ENCODE data around the gene OBP2A.

The OBP2A gene

DNA sequence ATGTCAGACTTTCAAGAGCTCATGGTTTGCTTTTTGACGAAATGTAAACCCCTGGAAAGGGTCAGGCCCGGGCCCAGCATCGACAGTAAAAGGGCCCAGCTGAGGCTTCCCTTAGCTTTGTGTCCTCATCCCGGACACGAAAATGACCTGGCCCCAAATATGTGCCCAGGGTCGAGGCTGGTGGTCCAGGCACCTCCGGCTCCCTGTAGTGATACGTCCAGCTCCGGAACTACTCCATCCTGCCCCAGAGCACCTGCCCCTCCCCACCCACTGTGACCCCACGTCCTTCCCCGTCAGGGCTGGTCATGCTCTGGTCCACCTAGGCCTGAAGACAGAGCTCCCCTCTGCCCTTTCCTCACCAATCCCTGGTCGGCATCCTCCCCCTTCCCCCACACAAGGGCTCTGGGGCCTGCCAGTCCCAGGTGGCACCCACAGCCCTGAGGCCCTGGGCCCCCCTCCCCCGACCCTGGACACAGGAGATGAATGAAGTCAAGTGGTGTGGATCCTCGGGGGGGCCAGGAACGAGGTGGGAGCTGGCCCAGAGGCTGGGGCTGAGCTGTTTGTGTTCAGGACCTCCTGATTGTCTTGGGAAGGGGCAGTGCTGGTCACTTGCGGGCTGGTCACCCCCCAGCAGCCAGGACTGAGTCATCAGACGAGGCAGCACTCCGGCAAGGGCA lies 6.2 kb downstream of the OBP2A start:
- DNase-seq (ENCODE audit: low read depth in 2 of 2): no peak

DNA sequence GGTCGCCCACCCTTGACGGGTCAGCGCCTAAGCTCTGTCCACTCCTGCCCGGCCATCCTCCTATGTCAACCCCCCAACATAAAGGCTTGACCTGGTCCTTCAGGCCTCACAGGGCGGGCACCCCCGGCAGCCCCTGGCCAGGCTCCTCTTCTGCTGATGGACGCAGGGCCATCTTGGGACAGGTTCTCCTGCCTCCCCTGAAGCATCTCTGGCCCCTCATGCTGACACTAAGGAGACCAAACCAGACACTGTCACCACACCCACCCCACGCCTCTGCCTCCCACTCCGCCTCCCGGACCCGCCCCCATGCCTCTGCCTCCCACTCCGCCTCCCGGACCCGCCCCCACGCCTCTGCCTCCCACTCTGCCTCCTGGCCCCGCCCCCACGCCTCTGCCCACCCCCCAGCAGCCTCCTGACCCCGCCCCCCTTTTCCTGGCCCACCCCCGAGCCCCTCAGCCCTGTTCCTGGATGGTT lies 6.8 kb downstream of the OBP2A start:
- no peak for DNase-seq (ENCODE audit: low read depth in 2 of 2)

DNA sequence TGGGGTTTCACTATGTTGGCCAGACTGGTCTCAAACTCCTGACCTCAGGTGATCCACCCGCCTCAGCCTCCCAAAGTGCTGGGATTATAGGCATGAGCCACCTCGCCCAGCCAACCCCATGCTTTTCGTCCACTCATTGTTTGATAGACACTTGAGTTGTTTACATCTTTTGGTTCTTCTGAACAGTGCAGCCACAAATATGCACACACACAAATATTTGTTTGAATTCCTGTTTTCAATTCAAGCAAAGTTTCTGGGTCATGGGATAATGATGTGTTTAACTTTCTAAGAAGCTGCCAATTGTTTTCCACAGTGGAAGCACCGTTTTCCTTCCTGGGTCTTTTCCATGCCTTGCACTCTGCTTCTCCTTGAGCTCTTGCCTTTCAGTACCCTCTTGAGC lies 8.8 kb downstream of the OBP2A start:
- no peak for DNase-seq (ENCODE audit: low read depth in 2 of 2)

DNA sequence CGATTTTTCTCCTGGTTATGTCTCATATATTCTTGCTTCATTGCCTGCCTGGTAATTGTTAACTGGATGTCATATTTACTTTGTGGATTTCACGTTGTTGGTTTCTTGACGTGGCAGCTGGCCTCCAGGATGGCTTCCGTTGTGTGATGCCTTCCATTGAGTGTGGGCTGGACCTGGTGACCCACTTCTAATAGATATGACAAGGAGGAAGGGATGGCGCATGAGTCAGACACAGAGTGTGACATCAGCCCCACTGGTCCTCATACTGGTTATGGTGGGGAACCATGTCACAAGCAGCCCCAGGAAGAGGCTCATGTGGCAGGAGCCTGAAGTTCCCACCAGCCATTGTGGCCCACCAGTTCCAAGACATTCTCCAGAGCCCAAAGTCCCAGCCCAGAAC lies 9.3 kb downstream of the OBP2A start:
- no peak for DNase-seq (ENCODE audit: low read depth in 2 of 2)

DNA sequence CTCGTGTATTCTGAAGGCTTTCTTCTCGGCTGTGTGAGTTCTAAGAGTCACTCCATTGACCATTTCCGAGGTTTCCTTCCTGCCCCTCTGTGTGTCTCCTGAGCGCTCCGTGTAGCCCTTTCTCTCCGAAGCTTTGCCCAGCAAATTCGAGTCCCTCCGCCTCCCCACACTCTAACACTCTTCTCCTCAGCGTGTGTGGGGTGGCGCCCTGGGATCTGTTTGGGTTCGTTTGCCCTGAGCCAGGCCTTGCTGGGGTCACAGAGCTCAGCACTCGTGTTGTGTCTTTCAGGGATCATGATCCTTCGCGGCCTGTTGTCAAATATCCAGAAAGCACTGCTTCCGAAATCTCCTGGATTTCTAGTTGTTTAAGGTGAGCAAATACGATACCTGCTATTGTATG lies 10.0 kb downstream of the OBP2A start:
- no peak for DNase-seq (ENCODE audit: low read depth in 2 of 2)

DNA sequence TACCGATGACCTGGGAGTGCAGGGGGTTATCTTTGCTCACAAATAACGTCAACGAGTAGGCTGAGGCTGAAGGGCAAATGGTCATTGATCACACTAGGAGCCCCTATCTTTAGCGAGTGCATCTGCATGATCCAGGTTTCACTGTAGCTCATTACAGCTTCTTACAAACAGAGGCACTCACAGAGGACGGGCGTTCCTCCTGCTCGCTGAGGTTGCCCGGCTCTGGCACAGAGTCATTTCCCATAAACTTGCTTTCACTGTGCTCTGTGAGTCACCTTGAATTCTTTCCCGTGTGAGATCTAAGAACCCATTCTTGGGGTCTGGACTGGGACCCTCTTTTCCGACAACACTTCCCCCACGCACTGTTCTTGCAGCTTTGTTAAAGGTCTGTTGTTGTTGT lies 13.7 kb downstream of the OBP2A start:
- DNase-seq (ENCODE audit: low read depth in 2 of 2): no peak

DNA sequence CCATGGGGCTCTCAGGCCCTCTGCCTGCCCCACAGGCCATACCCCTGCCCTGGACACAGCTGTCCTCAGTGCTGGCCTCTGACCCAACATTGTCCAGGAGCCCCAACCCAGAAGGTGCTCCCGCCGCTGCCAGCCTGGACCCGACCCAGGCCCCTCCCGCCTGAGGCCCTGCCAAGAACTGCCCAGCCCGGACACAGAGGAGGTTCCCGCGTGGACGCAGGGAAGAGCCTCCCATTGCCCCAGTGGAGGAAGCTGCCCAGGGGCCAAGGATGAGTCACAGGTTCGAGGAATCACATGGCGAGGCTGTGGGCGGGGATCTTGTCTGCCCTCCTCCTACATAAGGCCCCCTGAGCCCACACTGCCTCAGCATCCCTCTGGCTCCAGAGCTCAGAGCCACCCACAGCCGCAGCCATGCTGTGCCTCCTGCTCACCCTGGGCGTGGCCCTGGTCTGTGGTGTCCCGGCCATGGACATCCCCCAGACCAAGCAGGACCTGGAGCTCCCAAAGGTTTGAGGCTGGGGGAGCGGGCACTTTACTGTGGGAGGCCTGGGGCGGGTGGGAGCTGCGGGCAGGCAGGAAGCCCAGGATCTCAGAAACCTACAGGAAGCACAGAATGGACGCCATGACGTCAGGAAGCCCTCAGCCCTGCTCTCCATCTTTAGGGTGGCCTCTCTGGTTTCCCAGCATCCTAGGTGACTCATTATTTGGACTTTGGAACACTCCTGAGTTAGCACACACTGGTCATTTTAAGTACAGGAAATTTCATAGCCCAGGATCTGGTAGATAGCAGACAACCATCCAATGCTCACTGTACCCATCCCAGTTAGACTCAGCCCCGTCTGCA lies 15.7 kb downstream of the OBP2A start, which contains the start of gene PAEP:
Gene PAEP, plus strand, starts transcription at position 366 of the 844 bp plus-strand sequence.
- no peak for DNase-seq (ENCODE audit: low read depth in 2 of 2)

DNA sequence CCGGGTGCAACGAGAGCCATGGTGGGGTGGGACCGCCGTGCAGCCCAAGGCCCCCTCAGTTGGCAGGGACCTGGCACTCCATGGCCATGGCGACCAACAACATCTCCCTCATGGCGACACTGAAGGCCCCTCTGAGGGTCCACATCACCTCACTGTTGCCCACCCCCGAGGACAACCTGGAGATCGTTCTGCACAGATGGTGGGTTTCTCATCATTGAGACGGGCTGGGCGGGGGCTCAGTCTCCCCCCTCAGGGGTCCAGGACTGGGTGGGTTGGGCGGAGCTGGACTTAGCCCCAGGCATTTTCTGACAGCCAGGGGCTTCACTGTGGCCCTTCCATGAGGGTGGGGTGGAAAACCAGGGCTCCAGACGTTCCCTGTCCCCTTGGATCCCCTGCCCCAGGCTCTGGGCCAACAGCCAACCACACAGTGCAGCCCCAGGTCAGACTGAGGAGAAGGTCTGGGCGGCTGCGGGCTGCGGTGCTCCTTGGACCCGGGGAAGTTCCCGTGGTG lies 16.4 kb downstream of the OBP2A start:
- DNase-seq (ENCODE audit: low read depth in 2 of 2): no peak

DNA sequence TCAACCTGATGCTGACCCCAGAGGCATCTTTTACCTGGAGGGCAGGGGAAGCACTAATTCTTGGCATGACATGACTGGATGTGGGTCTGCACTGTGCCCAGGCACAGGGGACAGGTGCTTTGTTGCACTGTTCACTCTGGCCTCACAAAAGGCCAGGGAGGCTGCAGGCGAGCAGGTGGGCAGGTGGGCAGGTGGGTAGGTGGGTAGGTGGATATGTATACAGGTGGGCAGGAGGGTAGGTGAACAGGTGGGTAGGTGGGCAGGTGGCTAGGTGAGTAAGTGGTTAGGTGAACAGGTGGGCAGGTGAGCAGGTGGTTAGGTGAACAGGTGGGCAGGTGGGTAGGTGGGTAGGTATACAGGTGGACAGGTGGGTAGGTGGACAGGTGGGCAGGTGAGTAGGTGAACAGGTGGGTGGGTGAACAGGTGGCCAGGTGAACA lies 17.1 kb downstream of the OBP2A start:
- no peak for DNase-seq (ENCODE audit: low read depth in 2 of 2)

DNA sequence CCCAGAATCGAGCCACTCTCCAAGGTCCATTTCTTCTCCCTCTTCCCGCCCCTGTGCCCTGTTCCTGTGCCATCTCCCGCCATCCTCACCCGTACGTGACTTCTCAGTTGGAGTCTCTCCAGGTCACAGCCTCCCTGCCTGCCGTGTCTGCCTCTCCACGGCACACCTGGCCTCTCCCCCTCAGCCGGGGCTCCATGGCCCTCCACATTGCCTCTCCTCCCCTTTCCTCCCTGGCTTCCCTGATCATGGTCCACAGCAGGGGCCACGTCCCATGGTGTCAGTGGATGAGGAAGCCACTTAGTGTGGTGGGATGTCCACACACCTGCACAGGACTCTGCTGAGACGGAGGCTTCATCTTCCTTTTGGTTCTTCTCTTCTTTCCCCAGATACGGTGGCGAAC lies 17.9 kb downstream of the OBP2A start:
- no peak for DNase-seq (ENCODE audit: low read depth in 2 of 2)

DNA sequence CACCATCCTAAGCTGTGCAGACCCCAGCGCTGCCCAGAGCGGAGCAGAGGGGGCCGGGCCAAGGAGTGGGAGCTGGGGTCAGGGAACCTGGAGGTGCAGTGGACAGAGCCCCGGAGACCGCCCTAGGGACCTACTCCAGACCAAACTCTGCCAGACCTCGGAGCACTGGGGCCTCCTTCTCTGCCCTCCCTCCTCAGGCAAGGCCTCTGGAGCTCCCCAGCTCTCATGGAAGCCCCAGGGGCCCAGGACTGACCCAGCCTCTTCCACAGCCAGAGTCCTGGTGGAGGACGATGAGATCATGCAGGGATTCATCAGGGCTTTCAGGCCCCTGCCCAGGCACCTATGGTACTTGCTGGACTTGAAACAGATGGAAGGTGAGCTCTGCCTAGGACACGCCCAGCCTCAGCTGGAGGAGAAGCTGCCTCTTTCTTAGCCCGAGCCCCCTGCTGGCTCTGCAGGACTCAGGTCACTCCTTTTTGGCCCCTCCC lies 19.3 kb downstream of the OBP2A start:
- DNase-seq (ENCODE audit: low read depth in 2 of 2): no peak

DNA sequence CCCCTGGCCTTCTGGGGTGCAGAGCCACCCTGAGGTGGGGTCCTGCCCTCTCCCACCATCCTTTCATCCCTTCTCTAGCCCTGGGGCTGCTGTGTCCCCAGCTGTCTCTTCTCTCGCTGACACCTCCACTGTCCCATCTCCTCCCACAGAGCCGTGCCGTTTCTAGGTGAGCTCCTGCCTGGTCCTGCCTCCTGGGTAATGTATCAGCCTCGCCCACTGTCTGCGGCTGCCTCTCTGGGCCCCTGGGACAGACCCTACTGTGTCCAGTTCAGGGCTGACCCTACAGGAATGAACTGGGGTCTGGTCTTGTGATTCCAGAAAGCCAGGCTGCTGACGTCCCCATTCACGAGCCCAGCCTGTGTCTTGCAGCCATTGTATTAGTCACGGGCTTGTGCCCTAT lies 19.7 kb downstream of the OBP2A start:
- DNase-seq (ENCODE audit: low read depth in 2 of 2): no peak

DNA sequence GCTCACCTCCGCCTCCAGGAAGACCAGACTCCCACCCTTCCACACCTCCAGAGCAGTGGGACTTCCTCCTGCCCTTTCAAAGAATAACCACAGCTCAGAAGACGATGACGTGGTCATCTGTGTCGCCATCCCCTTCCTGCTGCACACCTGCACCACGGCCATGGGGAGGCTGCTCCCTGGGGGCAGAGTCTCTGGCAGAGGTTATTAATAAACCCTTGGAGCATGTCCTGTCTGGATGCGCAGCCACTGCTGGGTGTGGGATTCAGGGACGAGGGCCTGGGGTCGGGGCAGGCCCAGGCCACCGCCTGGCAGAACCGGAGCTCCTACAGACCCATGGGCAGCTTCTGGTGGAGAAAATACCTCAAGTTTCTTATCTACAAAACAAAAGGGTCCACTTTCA lies 20.6 kb downstream of the OBP2A start:
- no peak for DNase-seq (ENCODE audit: low read depth in 2 of 2)

DNA sequence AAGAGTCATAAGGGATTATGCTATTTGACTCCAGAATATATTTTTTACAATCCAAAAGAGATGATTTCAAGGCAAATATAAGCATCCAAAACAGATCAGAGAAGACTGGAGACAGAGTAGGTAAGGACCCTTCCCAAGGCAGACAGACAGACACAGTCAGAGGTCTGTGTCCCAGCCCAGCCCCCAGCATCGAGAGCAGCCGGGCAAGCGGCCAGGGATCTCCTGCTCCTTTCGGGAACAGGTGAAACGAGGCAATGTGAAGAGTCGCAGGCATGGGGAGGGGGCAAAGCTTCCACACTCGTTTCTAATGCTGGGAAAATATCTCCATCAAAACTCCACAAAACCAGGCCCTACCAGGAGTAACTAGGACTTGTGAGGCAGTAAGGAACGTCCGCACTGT lies 21.4 kb downstream of the OBP2A start:
- no peak for DNase-seq (ENCODE audit: low read depth in 2 of 2)

DNA sequence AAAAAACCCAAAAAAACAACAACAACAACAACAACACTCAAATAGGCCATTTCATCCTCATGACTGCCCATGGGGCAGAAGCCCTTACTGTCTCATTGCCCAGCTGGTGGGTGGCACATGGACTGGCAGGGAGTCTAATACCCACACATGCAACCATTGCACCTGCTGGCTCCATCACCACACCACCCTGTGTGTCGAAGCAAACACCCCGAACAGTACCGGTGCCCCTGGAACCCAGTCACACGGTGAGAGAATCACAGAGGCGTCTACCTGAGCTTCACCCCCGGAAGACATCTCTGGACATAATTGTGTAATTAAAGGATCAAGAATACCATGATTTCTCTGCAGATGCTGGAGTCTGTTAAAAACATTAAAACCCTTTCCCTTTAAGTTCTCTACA lies 22.1 kb downstream of the OBP2A start:
- DNase-seq (ENCODE audit: low read depth in 2 of 2): no peak

DNA sequence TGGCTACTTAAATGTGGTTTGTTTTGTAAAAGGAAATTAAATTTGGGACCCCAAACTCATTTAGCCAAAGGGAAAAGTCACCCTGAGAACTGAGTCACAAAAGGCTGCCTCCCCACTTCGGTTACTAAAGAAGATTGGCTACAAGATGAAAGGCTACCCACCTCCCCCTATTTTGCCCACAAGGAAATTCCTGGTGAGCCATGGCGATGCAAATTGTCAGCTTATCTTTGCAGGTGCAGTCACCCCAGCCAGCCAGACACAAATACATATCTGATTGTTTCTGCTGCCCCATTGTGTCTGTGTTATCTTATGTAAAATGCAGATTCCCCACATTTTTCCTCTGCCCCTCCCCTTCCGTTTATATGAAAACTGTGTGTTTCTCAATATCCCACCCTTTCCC lies 24.5 kb downstream of the OBP2A start:
- no peak for DNase-seq (ENCODE audit: low read depth in 2 of 2)

DNA sequence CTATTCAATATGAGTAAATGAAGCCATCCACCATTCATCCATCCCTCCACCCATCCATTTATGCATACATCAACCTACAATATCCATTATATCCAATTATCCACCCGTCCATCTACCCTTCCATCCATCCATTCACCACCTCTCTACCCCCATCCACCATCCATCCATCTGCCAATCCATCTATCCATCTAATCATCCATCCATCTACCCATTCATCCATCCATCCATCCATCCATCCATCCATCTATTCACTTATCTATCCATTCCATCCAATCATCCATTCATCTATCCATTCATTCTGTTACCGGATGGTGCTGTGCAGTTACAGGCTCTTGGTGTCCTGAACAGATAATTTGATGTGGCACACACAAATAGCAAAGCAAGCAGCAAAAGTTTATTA lies 26.3 kb downstream of the OBP2A start:
- no peak for DNase-seq (ENCODE audit: low read depth in 2 of 2)

DNA sequence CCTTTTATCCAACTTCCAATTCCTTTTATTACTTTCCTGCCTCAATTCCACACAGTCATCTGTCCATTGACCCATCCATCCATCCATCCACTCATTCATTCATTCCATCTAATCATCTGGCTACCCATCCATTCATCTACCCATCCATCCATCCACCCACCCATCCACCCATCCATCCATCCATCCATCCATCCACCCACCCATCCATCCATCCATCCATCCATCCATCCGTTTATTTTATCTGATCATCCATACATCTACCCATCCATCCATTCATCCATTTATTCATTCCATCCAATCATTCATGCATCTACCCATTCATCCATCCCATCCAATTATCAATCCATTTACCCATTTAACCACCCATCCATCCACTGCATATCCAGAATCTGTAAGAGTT lies 27.2 kb downstream of the OBP2A start:
- DNase-seq (ENCODE audit: low read depth in 2 of 2): no peak

DNA sequence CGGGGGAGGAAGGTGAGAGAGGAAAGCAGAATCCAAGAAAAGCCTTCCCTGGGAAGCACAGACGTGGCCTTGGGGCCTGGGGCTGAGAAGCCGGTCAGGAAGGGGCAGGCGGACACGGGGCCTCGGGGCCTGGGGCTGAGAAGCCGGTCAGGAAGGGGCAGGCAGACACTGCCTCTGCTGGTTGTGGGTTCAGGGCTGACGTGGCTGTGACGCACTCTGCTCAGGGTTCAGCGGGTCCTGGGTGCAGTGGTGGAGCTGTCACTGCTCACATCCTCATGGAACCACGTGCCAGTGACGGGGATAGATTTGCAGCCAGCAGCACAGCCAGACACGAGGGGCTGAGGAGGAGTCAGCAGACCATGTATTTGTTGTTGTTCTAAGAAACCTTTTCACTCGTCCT lies 28.4 kb downstream of the OBP2A start:
- DNase-seq (ENCODE audit: low read depth in 2 of 2): no peak

DNA sequence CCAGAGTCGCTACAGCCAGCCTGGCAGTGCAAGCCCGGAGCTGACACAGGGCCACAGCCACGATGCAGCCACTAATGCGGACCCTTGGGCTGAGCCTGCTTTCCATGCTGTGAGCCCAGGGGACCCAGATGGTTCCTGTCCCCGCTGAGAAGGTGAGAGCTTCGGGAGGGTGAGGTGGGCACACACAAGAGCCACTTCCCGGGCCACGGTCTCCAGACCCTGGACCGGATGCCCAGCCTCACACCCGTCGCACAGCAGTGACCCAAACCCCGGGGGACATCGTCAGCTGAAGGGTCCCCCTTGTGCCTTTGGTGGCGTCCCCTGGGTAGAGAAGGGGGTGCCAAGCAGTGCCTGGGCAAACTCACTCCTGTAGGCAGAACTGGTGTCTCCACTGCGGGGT lies 29.0 kb downstream of the OBP2A start:
- no peak for DNase-seq (ENCODE audit: low read depth in 2 of 2)

DNA sequence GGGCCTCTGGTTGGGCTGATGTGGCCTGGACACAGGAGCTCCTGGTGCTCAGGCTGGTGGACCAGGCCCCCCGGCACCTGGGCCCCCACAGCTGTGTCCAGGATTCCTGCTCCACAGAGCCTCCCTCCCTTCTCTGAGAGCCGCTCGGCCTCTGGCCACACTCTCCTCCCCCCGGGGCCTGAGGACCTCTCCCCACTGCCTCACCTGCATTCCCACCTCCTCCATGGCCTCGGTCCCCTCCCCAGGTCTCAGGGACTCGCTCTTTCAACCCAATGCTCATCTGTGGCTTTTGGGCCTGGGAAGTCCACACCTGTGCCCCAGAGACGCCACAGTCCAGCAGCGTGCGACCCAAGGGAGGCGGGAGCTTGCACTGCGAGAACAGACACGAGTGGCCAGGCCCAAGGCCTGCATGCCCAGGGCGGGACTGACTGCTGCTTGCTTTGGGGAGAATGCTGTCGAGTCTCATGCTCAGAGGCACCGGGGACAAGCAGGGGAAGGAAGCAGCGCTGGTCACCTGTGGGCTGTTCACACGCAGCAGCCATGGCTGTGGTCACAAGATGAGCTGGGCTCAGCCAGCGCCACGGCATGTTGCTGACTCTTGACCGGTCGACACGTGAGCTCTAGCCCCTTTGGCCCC lies 30.2 kb downstream of the OBP2A start:
- no peak for DNase-seq (ENCODE audit: low read depth in 2 of 2)

DNA sequence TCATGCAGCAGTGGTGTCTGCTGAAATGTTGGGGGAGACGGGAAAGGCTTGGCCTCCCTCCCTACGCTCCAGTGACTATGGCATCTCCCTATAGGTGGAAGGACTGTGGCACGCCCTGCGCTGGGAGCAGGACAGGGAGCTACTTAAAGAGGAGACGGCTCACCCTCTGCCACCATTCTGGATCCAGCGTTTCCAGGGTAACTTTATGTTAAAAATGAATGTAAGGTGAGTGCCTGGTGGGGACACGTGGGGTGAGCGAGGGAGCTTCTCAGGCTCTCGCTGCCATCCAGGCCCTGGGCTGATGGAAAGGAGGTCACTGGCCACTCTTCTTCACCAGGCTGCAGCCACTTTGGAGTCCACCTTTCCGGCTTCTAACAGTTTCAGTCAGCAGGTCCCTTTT lies 31.3 kb downstream of the OBP2A start:
- DNase-seq (ENCODE audit: low read depth in 2 of 2): no peak
